SK-N-SH (cell line): ENCODE measurements around the gene PDGFB. TPM values are rescaled to one million over a fixed set of nuclear protein-coding genes. Genes with fewer than 3 reads are reported as not detected.

ENCODE experiments used
- CTCF ChIA-PET: fragments of 300-600, 350-600 bp; formaldehyde crosslinking; extraction: SDS; loops from one replicate; lab custom pipeline; 2021; lab: Yijun Ruan, JAX
- POLR2A ChIA-PET: fragments of 350-600 bp; sonication (Branson Sonifier 250); formaldehyde crosslinking; extraction: SDS; loops from one replicate; lab custom pipeline; 2020; ENCODE audit warnings: antibody characterized with exemption, inconsistent platforms; lab: Yijun Ruan, JAX
- DNase-seq: peaks from one replicate; pipeline ENCODE4 v3.0.0; 2012
- H2AFZ ChIP-seq: fragments of 200-600 bp; sonication (generic); 2 replicates; pipeline ENCODE4 v1.8.1; 2016; ENCODE audit warnings: antibody characterized with exemption, mild to moderate bottlenecking, low read depth
- H3F3A ChIP-seq: fragments of 200-600 bp; sonication (generic); replicated peaks from 2 replicates; pipeline ENCODE3; 2016; ENCODE audit warnings: antibody characterized with exemption, mild to moderate bottlenecking; ENCODE audit not compliant: insufficient read depth
- H3K27ac ChIP-seq, 2 experiments: fragments of 200-500 bp in 1 of 2; fragments of 200-600 bp in 1 of 2; sonication (Bioruptor generic) in 1 of 2; sonication (generic), shearing (Covaris generic) in 1 of 2; 2 replicates each; pipeline versions ENCODE4 v1.5.1 to v1.6.1; 2014 to 2016; ENCODE audit warnings: low read depth in 2 of 2, inconsistent platforms in 1 of 2, low read length in 1 of 2, mild to moderate bottlenecking in 1 of 2, mixed read lengths in 1 of 2
- H3K27me3 ChIP-seq: fragments of 200-600 bp; sonication (generic), shearing (Covaris generic); 2 replicates; pipeline ENCODE4 v1.6.1; 2016; ENCODE audit warnings: mixed run types; ENCODE audit not compliant: insufficient read depth
- H3K36me3 ChIP-seq, 2 experiments: fragments of 200-500 bp in 1 of 2; fragments of 200-600 bp in 1 of 2; sonication (Bioruptor generic) in 1 of 2; sonication (generic) in 1 of 2; replicated peaks in 1 of 2; 2 replicates each; pipeline versions ENCODE3 to v1.5.1; 2014 to 2016; ENCODE audit warnings: low read length in 1 of 2, mild to moderate bottlenecking in 1 of 2; ENCODE audit not compliant: insufficient read depth in 2 of 2, control insufficient read depth in 1 of 2
- H3K4me1 ChIP-seq, 2 experiments: fragments of 200-500 bp in 1 of 2; fragments of 200-600 bp in 1 of 2; sonication (Bioruptor generic) in 1 of 2; sonication (generic), shearing (Covaris generic) in 1 of 2; 2 replicates each; pipeline versions ENCODE4 v1.5.1 to v1.6.1; 2014 to 2016; ENCODE audit warnings: low read depth in 1 of 2, low read length in 1 of 2, mixed run types in 1 of 2; ENCODE audit not compliant: insufficient read depth in 2 of 2, control insufficient read depth in 1 of 2
- H3K4me2 ChIP-seq: fragments of 200-600 bp; sonication (generic), shearing (Covaris generic); 2 replicates; pipeline ENCODE4 v1.6.1; 2017; ENCODE audit warnings: mixed run types
- H3K4me3 ChIP-seq, 2 experiments: fragments of 200-500 bp in 1 of 2; fragments of 200-600 bp in 1 of 2; sonication (Bioruptor generic) in 1 of 2; sonication (generic), shearing (Covaris generic) in 1 of 2; 2 replicates each; pipeline versions ENCODE4 v1.5.1 to v1.8.1; 2014 to 2016; ENCODE audit warnings: low read depth in 2 of 2, inconsistent platforms in 1 of 2, low read length in 1 of 2, mild to moderate bottlenecking in 1 of 2, mixed read lengths in 1 of 2, moderate library complexity in 1 of 2
- H3K79me2 ChIP-seq: fragments of 200-600 bp; sonication (generic); 2 replicates; pipeline ENCODE4 v1.8.1; 2017; ENCODE audit warnings: mild to moderate bottlenecking; ENCODE audit not compliant: insufficient read depth
- H3K9ac ChIP-seq: fragments of 200-600 bp; sonication (generic); 2 replicates; pipeline ENCODE4 v1.6.1; 2017; ENCODE audit warnings: mixed run types
- H3K9me2 ChIP-seq: fragments of 200-600 bp; sonication (generic); 2 replicates; pipeline ENCODE4 v1.6.1; 2017; ENCODE audit warnings: mixed run types
- H3K9me3 ChIP-seq: fragments of 200-600 bp; sonication (generic); 2 replicates; pipeline ENCODE4 v1.6.1; 2017; ENCODE audit warnings: mixed run types, mild to moderate bottlenecking, moderate library complexity
- H4K20me1 ChIP-seq: fragments of 200-600 bp; sonication (generic); 2 replicates; pipeline ENCODE4 v1.6.1; 2017; ENCODE audit warnings: mild to moderate bottlenecking, mixed run types; ENCODE audit not compliant: insufficient read depth
- ELF1 ChIP-seq: IDR thresholded peaks from 2 replicates; pipeline ENCODE4 v1.4.0; 2012
- GABPA ChIP-seq: IDR thresholded peaks from 2 replicates; pipeline ENCODE4 v1.4.0; 2012; ENCODE audit warnings: low read depth, mild to moderate bottlenecking
- GATA2 ChIP-seq: sonication (generic); formaldehyde crosslinking; IDR thresholded peaks from 2 replicates; pipeline ENCODE4 v1.5.0; 2020; ENCODE audit warnings: mild to moderate bottlenecking, missing genetic modification reagents
- MXI1 ChIP-seq: IDR thresholded peaks from 2 replicates; pipeline ENCODE4 v1.6.1; 2012; ENCODE audit warnings: mild to moderate bottlenecking, low read depth, low read length, improper control_type of control experiment
- POLR2AphosphoS5 ChIP-seq: IDR thresholded peaks from 2 replicates; pipeline ENCODE4 v1.6.1; 2012; ENCODE audit warnings: low read depth, low read length
- SIN3A ChIP-seq: IDR thresholded peaks from 2 replicates; pipeline ENCODE4 v1.6.1; 2012; ENCODE audit warnings: low read depth, mild to moderate bottlenecking, low read length, moderate library complexity, borderline replicate concordance
- SMC3 ChIP-seq: IDR thresholded peaks from 2 replicates; pipeline ENCODE4 v1.6.1; 2012; ENCODE audit warnings: low read depth, low read length, improper control_type of control experiment
- WGBS: methylation state at CpG from one replicate; pipeline ENCODE4 v1.1.6; 2017; ENCODE audit warnings: low lambda C conversion rate; 5-methylcytosine and 5-hydroxymethylcytosine counted together
- polyA plus RNA-seq, 3 experiments: library from polyadenylated mRNA; depleted of rRNA; stranded (reverse); fragments of >200 nt; gene quantifications; 2 replicates each; pipeline ENCODE4 v1.2.3, GENCODE V29; 2012
- TF ChIP-seq, protein P1 (sequence below): IDR thresholded peaks from 2 replicates; pipeline ENCODE4; 2012
- TF ChIP-seq, protein P2 (sequence below): IDR thresholded peaks from 2 replicates; pipeline ENCODE4 v1.6.1; 2012; ENCODE audit warnings: mild to moderate bottlenecking, low read depth, low read length, moderate library complexity

The PDGFB gene
- polyA plus RNA-seq, 1 of the 3 experiments (the other 2 are of a cell fraction): 0.44 TPM

DNA sequence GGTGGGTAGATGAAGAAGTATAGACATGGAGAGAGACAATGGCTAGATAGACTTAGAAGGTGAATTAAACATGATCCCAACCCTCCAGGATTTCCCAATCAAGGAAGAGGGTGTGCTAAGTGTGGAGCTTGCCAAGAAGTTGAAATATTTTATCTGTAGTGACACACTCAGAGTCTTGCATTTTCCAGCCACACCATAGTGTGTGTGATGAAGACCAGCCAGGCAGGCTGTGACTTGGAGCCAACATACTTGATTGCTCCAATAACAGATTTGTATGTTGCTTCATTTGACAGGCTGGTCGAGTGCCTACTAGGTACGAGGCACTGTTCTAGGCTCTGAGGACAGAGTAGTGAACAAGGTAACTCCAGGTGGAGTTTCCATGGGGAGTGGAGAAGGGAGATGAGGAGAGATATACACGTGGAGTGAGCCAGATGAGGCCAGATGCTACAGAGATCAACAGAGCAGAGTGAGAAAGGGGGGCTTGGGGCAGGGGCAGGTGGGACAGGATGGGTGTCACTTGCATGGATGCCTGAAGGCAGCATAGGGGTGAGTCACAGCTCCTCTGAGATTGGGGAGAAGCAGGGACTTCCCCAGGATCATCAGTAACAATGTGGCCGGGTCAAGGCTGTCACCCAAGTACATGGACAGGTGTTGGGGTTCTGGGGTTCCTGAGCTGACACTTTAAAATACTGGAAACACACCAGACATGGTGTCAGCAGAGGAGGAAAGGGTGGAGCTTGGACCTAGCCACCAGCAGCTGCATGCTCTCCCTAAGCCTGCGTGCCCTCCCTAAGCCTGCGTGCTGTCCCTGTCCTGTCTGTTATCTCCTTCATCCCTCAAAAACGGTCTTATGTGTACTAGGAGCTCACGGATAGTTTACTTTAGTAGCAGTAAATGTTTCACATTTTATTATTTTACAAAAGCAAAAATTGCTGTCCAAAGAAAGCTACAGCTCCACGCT, 23.6 kb downstream of the PDGFB start:
- POLR2A ChIA-PET: no interaction called here
- Histone ChIP-seq H3K79me2 (no peaks in the 10 kb centered on the region), H3K27me3 (no peaks in the 10 kb centered on the region), H3K36me3 (no peaks in the 10 kb centered on the region), H2AFZ (no peak overlapping the region), H3K4me3 (no peak overlapping the region), H3K9ac (no peak overlapping the region), H3K9me3 (no peaks in the 10 kb centered on the region), H3K4me1 (no peaks in the 10 kb centered on the region), H3K27ac (no peak overlapping the region), H3K9me2 (no peaks in the 10 kb centered on the region), H3F3A (no peaks in the 10 kb centered on the region), H4K20me1 (no peaks in the 10 kb centered on the region), H3K4me2 (no peak overlapping the region)
- no peak for DNase-seq
- 31% methylated on average over 4 of the region's 9 CpGs for WGBS
- TF ChIP-seq MXI1 (no peak), SIN3A (no peak), GABPA (no peak), SMC3 (no peak), POLR2AphosphoS5 (no peak), ELF1 (no peak)
- TF ChIP-seq, protein P1, sequence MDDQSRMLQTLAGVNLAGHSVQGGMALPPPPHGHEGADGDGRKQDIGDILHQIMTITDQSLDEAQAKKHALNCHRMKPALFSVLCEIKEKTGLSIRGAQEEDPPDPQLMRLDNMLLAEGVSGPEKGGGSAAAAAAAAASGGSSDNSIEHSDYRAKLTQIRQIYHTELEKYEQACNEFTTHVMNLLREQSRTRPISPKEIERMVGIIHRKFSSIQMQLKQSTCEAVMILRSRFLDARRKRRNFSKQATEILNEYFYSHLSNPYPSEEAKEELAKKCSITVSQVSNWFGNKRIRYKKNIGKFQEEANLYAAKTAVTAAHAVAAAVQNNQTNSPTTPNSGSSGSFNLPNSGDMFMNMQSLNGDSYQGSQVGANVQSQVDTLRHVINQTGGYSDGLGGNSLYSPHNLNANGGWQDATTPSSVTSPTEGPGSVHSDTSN: no peak
- TF ChIP-seq, protein P2, sequence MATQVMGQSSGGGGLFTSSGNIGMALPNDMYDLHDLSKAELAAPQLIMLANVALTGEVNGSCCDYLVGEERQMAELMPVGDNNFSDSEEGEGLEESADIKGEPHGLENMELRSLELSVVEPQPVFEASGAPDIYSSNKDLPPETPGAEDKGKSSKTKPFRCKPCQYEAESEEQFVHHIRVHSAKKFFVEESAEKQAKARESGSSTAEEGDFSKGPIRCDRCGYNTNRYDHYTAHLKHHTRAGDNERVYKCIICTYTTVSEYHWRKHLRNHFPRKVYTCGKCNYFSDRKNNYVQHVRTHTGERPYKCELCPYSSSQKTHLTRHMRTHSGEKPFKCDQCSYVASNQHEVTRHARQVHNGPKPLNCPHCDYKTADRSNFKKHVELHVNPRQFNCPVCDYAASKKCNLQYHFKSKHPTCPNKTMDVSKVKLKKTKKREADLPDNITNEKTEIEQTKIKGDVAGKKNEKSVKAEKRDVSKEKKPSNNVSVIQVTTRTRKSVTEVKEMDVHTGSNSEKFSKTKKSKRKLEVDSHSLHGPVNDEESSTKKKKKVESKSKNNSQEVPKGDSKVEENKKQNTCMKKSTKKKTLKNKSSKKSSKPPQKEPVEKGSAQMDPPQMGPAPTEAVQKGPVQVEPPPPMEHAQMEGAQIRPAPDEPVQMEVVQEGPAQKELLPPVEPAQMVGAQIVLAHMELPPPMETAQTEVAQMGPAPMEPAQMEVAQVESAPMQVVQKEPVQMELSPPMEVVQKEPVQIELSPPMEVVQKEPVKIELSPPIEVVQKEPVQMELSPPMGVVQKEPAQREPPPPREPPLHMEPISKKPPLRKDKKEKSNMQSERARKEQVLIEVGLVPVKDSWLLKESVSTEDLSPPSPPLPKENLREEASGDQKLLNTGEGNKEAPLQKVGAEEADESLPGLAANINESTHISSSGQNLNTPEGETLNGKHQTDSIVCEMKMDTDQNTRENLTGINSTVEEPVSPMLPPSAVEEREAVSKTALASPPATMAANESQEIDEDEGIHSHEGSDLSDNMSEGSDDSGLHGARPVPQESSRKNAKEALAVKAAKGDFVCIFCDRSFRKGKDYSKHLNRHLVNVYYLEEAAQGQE: no peak
- CTCF ChIA-PET: no interaction called here

- no peak for TF ChIP-seq GATA2 (CRISPR knock-in tag)
- H3K27ac ChIP-seq: no peak overlapping the region
- no peaks in the 10 kb centered on the region for H3K79me2 ChIP-seq
- no peaks in the 10 kb centered on the region for H3K36me3 ChIP-seq
- H3K4me3 ChIP-seq: no peak overlapping the region
- H3K4me2 ChIP-seq: no peak overlapping the region
- H3K9ac ChIP-seq: no peak overlapping the region
- no peaks in the 10 kb centered on the region for H3F3A ChIP-seq
- H3K4me1 ChIP-seq: no peaks in the 10 kb centered on the region
- H3K9me3 ChIP-seq: no peaks in the 10 kb centered on the region
- POLR2A ChIA-PET: no interaction called here
- no peaks in the 10 kb centered on the region for H3K27me3 ChIP-seq
- H2AFZ ChIP-seq: no peak overlapping the region
- WGBS: 66% methylated on average over 8 of the region's 8 CpGs
- H3K9me2 ChIP-seq: no peaks in the 10 kb centered on the region
- DNase-seq: no peak
- CTCF ChIA-PET: no interaction called here
- H4K20me1 ChIP-seq: no peaks in the 10 kb centered on the region
These were observed 24.3 kb downstream of the PDGFB start for GRCh38 chr22:39220450-39220849.
